H9 (cell line): ENCODE results near the gene PARP16. TPM values are rescaled to one million over a fixed set of nuclear protein-coding genes. Genes with fewer than 3 reads are reported as not detected.

Experiments
- DNase-seq: peaks from one replicate; pipeline ENCODE4 v3.0.0-alpha.2; 2017
- H2AFZ ChIP-seq: one replicate; pipeline ENCODE4 v1.6.1; 2013; ENCODE audit warnings: mild to moderate bottlenecking, low read length, control low read depth, moderate library complexity
- H2AK5ac ChIP-seq: 2 replicates; pipeline ENCODE4 v1.6.1; 2013; ENCODE audit warnings: low read length, control low read depth, mixed read lengths; ENCODE audit not compliant: insufficient read length
- H2BK120ac ChIP-seq: one replicate; pipeline ENCODE4 v1.6.1; 2013; ENCODE audit warnings: low read depth, mild to moderate bottlenecking, low read length, control low read depth, inconsistent platforms; ENCODE audit not compliant: poor library complexity, severe bottlenecking
- H2BK12ac ChIP-seq: 2 replicates; pipeline ENCODE4 v1.6.1; 2013; ENCODE audit warnings: low read length, control low read depth, mixed read lengths, low read depth; ENCODE audit not compliant: insufficient read length
- H2BK15ac ChIP-seq: 2 replicates; pipeline ENCODE4 v1.6.1; 2013; ENCODE audit warnings: low read depth, low read length, control low read depth
- H2BK20ac ChIP-seq: one replicate; pipeline ENCODE4 v1.6.1; 2013; ENCODE audit warnings: low read depth, mild to moderate bottlenecking, low read length, control low read depth, inconsistent platforms; ENCODE audit not compliant: poor library complexity, severe bottlenecking
- H2BK5ac ChIP-seq: 2 replicates; pipeline ENCODE4 v1.6.1; 2013; ENCODE audit warnings: low read length, control low read depth, mixed read lengths; ENCODE audit not compliant: insufficient read length
- H3K14ac ChIP-seq: 2 replicates; pipeline ENCODE4 v1.6.1; 2013; ENCODE audit warnings: low read length, control low read depth; ENCODE audit not compliant: insufficient read depth
- H3K18ac ChIP-seq: 2 replicates; pipeline ENCODE4 v1.6.1; 2013; ENCODE audit warnings: low read depth, mild to moderate bottlenecking, mixed read lengths, low read length, control low read depth; ENCODE audit not compliant: insufficient read length
- H3K23ac ChIP-seq: 2 replicates; pipeline ENCODE4 v1.6.1; 2013; ENCODE audit warnings: low read length, control low read depth, mixed read lengths, low read depth; ENCODE audit not compliant: insufficient read length
- H3K23me2 ChIP-seq: 2 replicates; pipeline ENCODE4 v1.6.1; 2013; ENCODE audit warnings: low read depth, mild to moderate bottlenecking, mixed read lengths, low read length, control low read depth; ENCODE audit not compliant: insufficient read length, poor library complexity, severe bottlenecking
- H3K27ac ChIP-seq: 2 replicates; pipeline ENCODE4 v1.5.1; 2013; ENCODE audit warnings: low read length, control low read depth, mixed read lengths, low read depth; ENCODE audit not compliant: insufficient read length
- H3K27me3 ChIP-seq: 2 replicates; pipeline ENCODE4 v1.6.1; 2013; ENCODE audit warnings: low read length, control low read depth, inconsistent platforms; ENCODE audit not compliant: insufficient read depth
- H3K4ac ChIP-seq: 2 replicates; pipeline ENCODE4 v1.6.1; 2013; ENCODE audit warnings: low read depth, mild to moderate bottlenecking, control low read depth, inconsistent platforms, low read length, moderate library complexity
- H3K4me1 ChIP-seq: 2 replicates; pipeline ENCODE4 v1.6.1; 2013; ENCODE audit warnings: low read length, control low read depth, inconsistent platforms; ENCODE audit not compliant: insufficient read depth
- H3K4me2 ChIP-seq: 2 replicates; pipeline ENCODE4 v1.6.1; 2013; ENCODE audit warnings: low read length, control low read depth, mixed read lengths; ENCODE audit not compliant: insufficient read length, insufficient read depth
- H3K56ac ChIP-seq: 2 replicates; pipeline ENCODE4 v1.6.1; 2013; ENCODE audit warnings: low read depth, mild to moderate bottlenecking, mixed read lengths, low read length, control low read depth; ENCODE audit not compliant: insufficient read length
- H3K79me1 ChIP-seq: 2 replicates; pipeline ENCODE4 v1.6.1; 2013; ENCODE audit warnings: low read depth, mild to moderate bottlenecking, moderate library complexity, low read length, control low read depth, inconsistent platforms; ENCODE audit not compliant: insufficient read depth, poor library complexity, severe bottlenecking
- H3K79me2 ChIP-seq: 2 replicates; pipeline ENCODE4 v1.6.1; 2013; ENCODE audit warnings: low read length, control low read depth, inconsistent platforms; ENCODE audit not compliant: insufficient read depth
- H3K9ac ChIP-seq: 2 replicates; pipeline ENCODE4 v1.6.1; 2013; ENCODE audit warnings: low read length, control low read depth, mixed read lengths; ENCODE audit not compliant: insufficient read length; ENCODE audit errors: extremely low read depth
- H3K9me3 ChIP-seq: one replicate; pipeline ENCODE4 v1.6.1; 2013; ENCODE audit warnings: low read depth, low read length, inconsistent platforms; ENCODE audit not compliant: control insufficient read depth
- H3T11ph ChIP-seq: one replicate; pipeline ENCODE4 v1.6.1; 2013; ENCODE audit warnings: mild to moderate bottlenecking, low read length, control low read depth, inconsistent platforms
- H4K20me1 ChIP-seq: one replicate; pipeline ENCODE4 v1.6.1; 2013; ENCODE audit not compliant: control insufficient read depth, insufficient read length, insufficient read depth
- H4K5ac ChIP-seq: 2 replicates; pipeline ENCODE4 v1.6.1; 2013; ENCODE audit warnings: low read depth, mild to moderate bottlenecking, mixed read lengths, low read length, control low read depth; ENCODE audit not compliant: insufficient read length
- H4K8ac ChIP-seq: replicated peaks from 2 replicates; pipeline ENCODE4 v1.6.1; 2013; ENCODE audit warnings: low read length, control low read depth, mixed read lengths, low read depth; ENCODE audit not compliant: insufficient read length
- H4K91ac ChIP-seq: 2 replicates; pipeline ENCODE4 v1.6.1; 2013; ENCODE audit warnings: low read depth, mild to moderate bottlenecking, moderate library complexity, mixed read lengths, low read length, control low read depth; ENCODE audit not compliant: insufficient read length
- H3K27ac Mint-ChIP-seq, 3 experiments: 2 replicates in 2 of 3; 3 replicates in 1 of 3; pipeline ENCODE4 v1.8.0; 2020 to 2021; ENCODE audit warnings: mixed read lengths in 3 of 3, mild to moderate bottlenecking in 1 of 3, moderate library complexity in 1 of 3
- H3K27me3 Mint-ChIP-seq: 2 replicates; pipeline ENCODE4 v1.8.0; 2021; ENCODE audit warnings: low read depth, mild to moderate bottlenecking, moderate library complexity, mixed read lengths
- H3K36me3 Mint-ChIP-seq, 3 experiments: 2 replicates in 2 of 3; 3 replicates in 1 of 3; pipeline ENCODE4 v1.8.0; 2020 to 2021; ENCODE audit warnings: low read depth in 3 of 3, mixed read lengths in 3 of 3; ENCODE audit not compliant: insufficient read depth in 1 of 3
- H3K4me1 Mint-ChIP-seq, 2 experiments: 2 replicates each; pipeline ENCODE4 v1.8.0; 2020; ENCODE audit warnings: mixed read lengths in 2 of 2
- H3K4me3 Mint-ChIP-seq, 2 experiments: 2 replicates in 1 of 2; 3 replicates in 1 of 2; pipeline ENCODE4 v1.8.0; 2020 to 2021; ENCODE audit warnings: mild to moderate bottlenecking in 2 of 2, mixed read lengths in 2 of 2, moderate library complexity in 1 of 2
- H3K9me3 Mint-ChIP-seq, 2 experiments: 2 replicates in 1 of 2; 3 replicates in 1 of 2; pipeline ENCODE4 v1.8.0; 2020; ENCODE audit warnings: mild to moderate bottlenecking in 2 of 2, mixed read lengths in 2 of 2, moderate library complexity in 1 of 2
- CTCF ChIP-seq: fragments of 200-600 bp; sonication (generic); conservative IDR thresholded peaks from 3 replicates; pipeline ENCODE4 v1.8.0; 2021; ENCODE audit warnings: antibody characterized with exemption, mild to moderate bottlenecking
- WGBS: extraction: QIAGEN DNeasy Blood & Tissue Kit; methylation state at CpG from one replicate; pipeline ENCODE4 v1.1.7; 2013; ENCODE audit warnings: missing lambda C conversion rate, low lambda C conversion rate, mixed read lengths; ENCODE audit not compliant: insufficient read length; ENCODE audit errors: extremely low coverage; 5-methylcytosine and 5-hydroxymethylcytosine counted together
- total RNA-seq: library from RNA; stranded (reverse); gene quantifications from 2 replicates; pipeline ENCODE4 v1.2.1, GENCODE V29; 2021

Gene PARP16
- total RNA-seq, 1 experiment from 2014 or later, result 3.9 TPM

GRCh38 chr15:65329288-65329983 lies 42.8 kb upstream of the PARP16 start:
- no peak overlapping the region for H3K56ac ChIP-seq
- no peak overlapping the region for H3K27ac ChIP-seq
- no CpG with 5 or more reads among the region's 21 CpGs for WGBS
- no peak overlapping the region for H3K4ac ChIP-seq
- no peaks in the 10 kb centered on the region for H3K4me1 ChIP-seq
- DNase-seq, result no peak
- no peak overlapping the region for H2BK20ac ChIP-seq
- Mint-ChIP-seq H3K9me3 (no peaks in the 10 kb centered on the region; a peak in 1 of 5 replicates), H3K27ac (no peak overlapping the region; a peak in 2 of 7 replicates), H3K27me3 (no peaks in the 10 kb centered on the region; the same call in 1 of the 2 replicates), H3K4me1 (peaks cover 20 to 27% of the 10 kb centered on the region in 2 experiments), H3K4me3 (no peak overlapping the region), H3K36me3 (peaks cover 19 to 28% (median 25%) of the 10 kb centered on the region in 3 experiments; a peak in 6 of 7 replicates)
- no peak overlapping the region for H2BK12ac ChIP-seq
- no peaks in the 10 kb centered on the region for H3K79me2 ChIP-seq
- TF ChIP-seq CTCF, result no peak
- no peaks in the 10 kb centered on the region for H3K27me3 ChIP-seq
- H2AK5ac ChIP-seq, result no peak overlapping the region
- H3K14ac ChIP-seq, result no peak overlapping the region
- no peak overlapping the region for H4K91ac ChIP-seq
- H2BK5ac ChIP-seq, result no peak overlapping the region
- no peak overlapping the region for H3K4me2 ChIP-seq
- H4K20me1 ChIP-seq, result no peaks in the 10 kb centered on the region
- H3K23ac ChIP-seq, result no peak overlapping the region
- H3K9ac ChIP-seq, result no peak overlapping the region
- no peak overlapping the region for H3T11ph ChIP-seq
- H2AFZ ChIP-seq, result no peak overlapping the region
- no peak overlapping the region for H2BK120ac ChIP-seq
- H3K18ac ChIP-seq, result no peak overlapping the region
- H4K5ac ChIP-seq, result no peak overlapping the region
- H3K79me1 ChIP-seq, result no peaks in the 10 kb centered on the region
- no peak overlapping the region for H4K8ac ChIP-seq
- no peak overlapping the region for H2BK15ac ChIP-seq
- no peaks in the 10 kb centered on the region for H3K9me3 ChIP-seq
- no peaks in the 10 kb centered on the region for H3K23me2 ChIP-seq
